HG03196 (cell line): ENCODE measurements around the gene PKNOX2.

ENCODE experiments used
- ATAC-seq: cut with Tn5 transposase; IDR thresholded peaks from one replicate; pipeline ENCODE4 v1.9.1; 2021; ENCODE audit not compliant: unreplicated experiment

Gene PKNOX2

GRCh38 chr11:125258291-125259032, 93.9 kb downstream of the PKNOX2 start:
- no peak for ATAC-seq

DNA sequence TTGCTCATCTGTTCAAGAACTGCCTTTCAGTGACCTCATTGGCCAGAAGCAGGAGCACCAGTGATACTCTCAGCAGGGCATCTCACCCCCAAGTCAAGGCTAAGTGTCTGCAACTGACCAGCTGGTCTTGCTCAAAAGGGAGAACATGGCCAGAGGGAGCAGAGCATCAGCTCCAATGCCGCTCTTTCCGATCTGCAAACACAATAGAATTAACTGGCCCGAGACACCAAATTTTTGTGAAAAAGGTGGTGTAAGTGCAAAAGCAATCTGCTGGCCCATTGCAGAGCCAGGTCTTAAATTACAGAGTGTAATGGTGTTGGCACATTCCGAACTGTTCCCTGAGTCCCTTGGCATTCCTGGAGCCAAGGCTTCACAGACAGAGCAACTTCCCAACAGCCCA, 97.0 kb downstream of the PKNOX2 start:
- no peak for ATAC-seq

GRCh38 chr11:125262194-125262829, 97.8 kb downstream of the PKNOX2 start:
- no peak for ATAC-seq

DNA sequence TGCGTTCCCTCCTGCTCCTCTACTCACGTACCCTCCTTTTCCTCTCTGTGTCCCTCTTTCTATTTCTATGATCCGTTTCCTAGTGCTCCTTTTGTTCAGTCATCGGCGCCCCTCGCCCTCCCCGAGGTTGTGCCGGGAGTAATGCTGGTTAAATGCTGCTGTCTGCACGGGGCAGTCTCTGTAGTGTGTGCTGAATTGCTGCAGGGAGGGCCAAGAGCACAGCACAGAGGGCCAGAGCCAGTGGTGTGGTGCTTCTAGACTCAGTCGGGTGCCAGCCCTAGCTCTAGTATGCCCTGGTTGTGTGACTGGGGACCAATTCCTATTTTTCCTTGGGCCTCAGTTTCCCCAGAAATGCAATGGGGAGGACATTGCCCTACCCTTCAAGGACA, 98.3 kb downstream of the PKNOX2 start:
- no peak for ATAC-seq

- no peak for ATAC-seq
Measured at GRCh38 chr11:125263268-125263790, 98.8 kb downstream of the PKNOX2 start.

DNA sequence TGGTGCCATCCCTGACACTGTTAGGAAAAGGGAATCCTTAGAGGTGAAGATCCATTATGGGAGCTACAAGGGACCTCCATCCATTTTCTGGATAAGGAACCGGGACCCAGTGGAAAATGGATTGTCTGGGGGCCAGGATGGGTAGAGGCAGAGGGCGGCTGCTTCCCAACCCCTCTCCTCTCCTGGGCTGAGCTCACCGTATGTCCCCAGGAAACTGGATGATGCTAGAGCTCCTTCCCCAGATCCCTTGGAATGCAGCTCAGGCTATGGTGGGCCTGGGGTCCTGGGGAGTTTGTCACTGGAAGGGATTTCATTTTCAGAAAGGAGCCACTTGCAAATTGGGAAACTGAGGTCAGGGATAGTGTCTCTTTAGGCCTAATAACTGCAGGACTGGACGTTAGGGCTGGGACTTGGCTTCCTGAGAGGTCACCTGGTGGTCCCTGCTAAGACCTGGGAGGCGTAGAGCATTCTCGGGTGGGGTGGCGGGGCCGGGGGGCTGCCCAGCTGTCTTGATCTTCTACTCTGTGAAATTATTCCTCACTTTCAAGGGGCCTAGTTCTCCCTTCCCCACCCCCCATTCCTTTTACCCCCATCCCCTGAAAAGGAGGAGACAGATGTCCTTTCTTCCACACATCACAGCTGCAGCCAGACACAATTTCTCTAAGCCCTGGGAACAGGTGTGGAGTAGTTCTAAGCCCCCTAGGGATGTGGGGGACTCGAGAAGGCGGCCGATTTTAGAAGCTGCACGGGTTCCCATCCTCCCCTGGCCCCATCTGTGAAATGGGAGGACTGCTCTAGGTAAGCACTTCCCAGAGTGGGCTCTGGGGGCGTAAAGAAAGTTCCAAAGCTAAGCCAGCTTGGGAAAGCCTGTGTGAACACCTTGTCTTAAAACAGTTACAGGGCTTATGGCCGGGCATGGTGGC, 99.8 kb downstream of the PKNOX2 start:
- ATAC-seq = no peak

- ATAC-seq = no peak
Measured at GRCh38 chr11:125267548-125267947, 103.0 kb downstream of the PKNOX2 start.

- no peak for ATAC-seq
Measured at GRCh38 chr11:125268611-125269010, 104.1 kb downstream of the PKNOX2 start.

- ATAC-seq = no peak
Measured at GRCh38 chr11:125270106-125270505, 105.6 kb downstream of the PKNOX2 start.

DNA sequence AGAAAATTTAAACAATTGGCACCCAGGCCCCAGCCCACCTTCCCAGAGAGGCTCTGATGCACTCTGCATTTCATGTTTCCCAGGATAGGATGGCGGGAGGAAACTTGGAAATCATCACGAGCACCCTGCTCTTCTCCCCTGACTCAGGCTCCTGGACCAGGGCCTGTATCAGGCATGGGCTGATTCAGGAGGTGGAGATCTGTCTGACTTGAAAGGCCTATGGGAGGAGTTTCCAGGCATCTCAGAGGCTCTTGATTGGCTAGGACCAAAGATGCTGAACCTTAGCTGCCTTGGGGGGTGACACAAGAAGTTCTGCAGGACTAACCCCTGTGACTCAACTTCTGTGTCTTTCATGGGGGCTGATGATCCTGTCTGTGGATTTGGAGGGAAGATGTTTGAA, 106.2 kb downstream of the PKNOX2 start:
- no peak for ATAC-seq

DNA sequence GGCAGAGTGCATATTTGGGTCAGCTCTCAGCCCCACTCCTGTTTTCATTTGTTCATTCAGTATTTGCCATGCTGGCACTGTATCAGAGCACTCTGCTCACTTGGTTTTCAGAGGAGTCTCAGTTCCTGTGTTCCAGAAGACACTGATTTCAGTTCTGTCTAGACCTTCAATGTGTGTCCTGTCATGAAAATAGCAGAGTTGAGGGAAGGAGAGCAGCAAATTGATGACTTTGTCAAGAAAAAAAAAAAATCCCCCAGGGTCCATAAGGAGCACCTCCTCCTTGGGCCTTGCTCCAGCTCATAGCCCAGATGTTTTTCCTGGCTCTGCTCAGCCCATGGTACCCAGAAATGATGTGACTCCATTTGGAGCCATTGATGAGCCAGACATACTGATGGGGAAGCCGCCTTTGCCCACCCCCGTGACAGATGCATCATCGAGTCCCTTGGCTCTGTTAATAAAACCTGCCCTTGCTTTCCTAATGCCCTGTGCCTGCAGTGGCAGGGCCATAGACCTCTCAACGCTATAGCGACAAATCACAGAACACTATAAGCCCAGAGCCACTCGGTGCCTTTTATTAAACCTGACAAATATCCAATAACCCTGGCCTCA, 107.0 kb downstream of the PKNOX2 start:
- no peak for ATAC-seq

DNA sequence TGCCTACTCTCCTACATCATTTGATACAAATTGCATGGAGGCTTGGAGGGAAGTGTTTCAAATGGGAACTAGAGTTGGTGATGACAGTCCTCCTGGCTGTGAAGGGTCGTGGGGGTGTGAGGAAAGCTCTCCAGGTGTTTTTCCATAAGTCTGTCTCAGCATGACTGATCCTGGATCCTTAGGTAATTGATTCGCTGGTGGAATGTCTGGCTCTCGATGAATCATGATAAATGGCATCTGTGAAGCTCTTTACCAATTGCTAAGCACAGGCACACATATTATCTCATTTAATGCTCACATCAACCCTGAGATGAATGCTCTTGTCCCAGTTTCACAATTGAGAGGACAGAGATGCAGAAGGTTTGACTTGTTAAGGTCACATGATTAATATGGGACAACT, 107.5 kb downstream of the PKNOX2 start:
- ATAC-seq = no peak

DNA sequence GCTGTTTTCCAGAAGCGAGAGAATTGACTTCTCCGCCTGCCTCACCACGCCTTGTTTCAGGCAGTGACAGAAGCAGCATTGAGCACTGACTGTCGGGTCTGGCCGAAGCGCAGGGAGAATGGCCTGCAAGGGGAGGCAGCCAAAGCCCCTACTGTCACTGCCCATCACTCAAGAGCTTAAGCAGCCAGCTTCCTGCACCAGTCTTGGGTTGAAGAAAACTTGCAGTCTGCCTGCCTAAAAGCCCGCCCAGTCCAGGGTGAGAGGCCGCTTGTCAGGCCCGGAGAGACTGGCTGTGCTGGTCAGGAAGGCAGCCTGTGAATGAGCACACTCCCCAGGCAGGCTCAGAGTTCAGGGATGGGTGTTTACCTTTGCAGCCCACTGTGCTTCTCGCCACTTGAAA, 108.3 kb downstream of the PKNOX2 start:
- no peak for ATAC-seq

GRCh38 chr11:125273519-125274000, 109.0 kb downstream of the PKNOX2 start:
- no peak for ATAC-seq

DNA sequence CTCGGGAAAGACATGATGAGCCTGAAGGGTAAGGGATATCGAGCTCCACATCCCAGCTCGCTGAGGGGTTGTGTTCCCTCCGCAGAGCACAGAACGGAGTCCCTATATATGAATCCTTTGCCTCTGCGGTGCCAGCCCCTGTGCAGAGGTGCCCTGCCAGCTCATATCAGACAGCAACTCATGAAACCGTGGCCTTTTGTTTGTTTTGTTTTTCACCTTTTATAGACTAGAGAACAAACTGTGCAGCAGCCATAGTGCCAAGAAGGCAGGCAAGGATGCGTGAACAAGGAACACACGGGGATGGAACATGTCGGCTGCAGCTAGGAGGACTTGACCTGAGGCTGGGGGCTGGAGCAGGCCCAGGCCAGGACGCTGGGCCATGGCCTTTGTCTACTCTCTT, 109.8 kb downstream of the PKNOX2 start:
- ATAC-seq = no peak

GRCh38 chr11:125274774-125275173, 110.2 kb downstream of the PKNOX2 start:
- no peak for ATAC-seq

DNA sequence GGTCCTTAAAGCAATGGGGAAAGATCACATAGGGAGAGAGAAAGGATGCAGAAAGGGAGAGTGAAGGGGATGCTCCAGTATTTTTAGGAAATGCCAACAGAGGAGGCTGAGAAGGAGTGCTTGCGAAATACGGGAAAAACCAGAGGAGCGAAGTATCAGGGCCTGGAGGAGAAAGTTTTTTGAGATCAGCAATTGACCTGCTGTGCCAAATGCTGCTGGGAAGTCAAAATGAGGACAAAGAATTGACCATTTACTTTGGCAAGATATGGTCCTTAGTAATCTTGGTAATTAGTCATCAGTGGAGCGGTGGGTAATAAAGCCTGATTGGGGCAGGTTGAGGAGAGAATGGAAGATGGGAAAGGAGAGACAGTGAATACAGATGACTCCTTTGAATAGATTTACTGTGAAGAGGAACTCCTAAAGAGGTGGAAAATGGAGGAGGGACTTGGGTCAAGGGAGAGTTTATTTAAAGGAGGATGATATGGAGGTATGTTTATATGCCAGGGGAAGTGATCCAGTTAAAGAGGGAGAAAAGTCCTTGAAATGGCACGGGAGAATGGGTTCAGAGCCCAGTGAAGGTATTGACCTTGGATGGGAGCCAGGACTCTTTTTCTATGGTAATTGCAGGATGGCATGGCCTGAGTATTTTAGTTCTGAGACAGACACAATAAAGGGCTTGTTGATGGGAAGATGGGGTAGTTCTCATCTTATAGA, 111.5 kb downstream of the PKNOX2 start:
- no peak for ATAC-seq

DNA sequence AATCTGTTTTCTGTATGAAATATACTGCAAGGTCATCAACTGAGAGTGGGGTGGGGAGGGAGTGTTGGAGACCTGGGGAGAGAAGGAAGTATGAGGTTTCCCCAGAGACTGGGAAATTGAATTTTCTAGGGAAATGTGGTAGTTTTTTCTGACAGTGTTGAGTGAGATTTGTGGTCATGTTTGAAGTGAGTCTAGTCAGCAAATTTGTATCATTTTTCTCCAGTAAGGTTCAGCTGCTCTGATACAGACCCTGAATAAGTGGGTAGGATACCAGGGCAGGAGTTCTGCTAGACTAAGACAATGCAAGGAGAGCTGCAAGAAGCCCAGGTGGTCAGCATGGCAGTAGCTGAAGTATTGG, 112.0 kb downstream of the PKNOX2 start:
- ATAC-seq = no peak

DNA sequence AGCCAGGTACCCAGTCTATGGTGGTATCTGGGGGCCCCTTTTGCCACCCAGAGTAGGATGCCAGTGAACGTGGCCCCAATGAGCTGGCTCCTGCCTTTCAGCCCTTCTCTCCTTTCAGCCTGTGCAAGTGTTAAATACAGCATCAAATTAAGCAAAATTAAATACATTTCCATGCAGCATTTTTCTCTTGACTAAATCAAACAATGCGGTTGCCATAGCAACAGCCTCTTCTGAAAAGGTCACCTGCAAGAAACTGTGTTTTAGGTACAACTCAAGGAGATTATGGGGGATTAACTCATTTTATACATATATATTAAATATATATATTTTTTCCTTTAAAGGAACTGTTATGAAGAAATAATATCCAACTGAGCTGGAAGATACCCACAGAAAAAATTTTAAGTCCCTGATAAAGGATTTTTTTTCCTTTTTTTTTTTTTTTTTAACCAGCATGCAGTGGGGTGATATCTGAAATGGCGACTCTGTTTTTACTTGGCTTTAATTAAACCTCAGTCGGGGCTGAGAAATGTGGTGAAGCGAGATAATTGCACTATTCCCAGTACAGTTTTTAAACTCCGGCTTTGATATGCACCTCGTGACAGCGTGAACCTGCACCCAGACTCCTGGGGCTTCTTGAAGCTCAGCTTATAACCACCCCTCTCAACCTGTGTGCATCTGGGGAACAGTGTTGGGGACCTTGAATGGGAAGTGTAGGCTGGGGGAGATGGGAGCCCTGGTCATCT, 115.3 kb downstream of the PKNOX2 start:
- no peak for ATAC-seq

- no peak for ATAC-seq
Measured at GRCh38 chr11:125280646-125281045, 116.1 kb downstream of the PKNOX2 start.
